SK-N-SH (cell line): ENCODE results near the gene PLXNA4.

ENCODE experiments used
- CTCF ChIP-seq: fragments of 200-600 bp; sonication (generic); IDR thresholded peaks from 2 replicates; pipeline ENCODE4 v1.6.1; 2017; ENCODE audit warnings: antibody characterized with exemption, mild to moderate bottlenecking, moderate library complexity
- EZH2phosphoT487 ChIP-seq: fragments of 200-600 bp; sonication (generic); IDR thresholded peaks from 2 replicates; pipeline ENCODE4 v1.6.1; 2017; ENCODE audit warnings: low read depth, mixed run types, mild to moderate bottlenecking, antibody characterized with exemption, moderate library complexity, borderline replicate concordance
- FOXM1 ChIP-seq: IDR thresholded peaks from 2 replicates; pipeline ENCODE4 v1.4.0; 2012; ENCODE audit warnings: low read depth, mild to moderate bottlenecking
- JUND ChIP-seq: IDR thresholded peaks from 2 replicates; pipeline ENCODE4 v1.4.0; 2012
- POLR2AphosphoS5 ChIP-seq: IDR thresholded peaks from 2 replicates; pipeline ENCODE4 v1.6.1; 2012; ENCODE audit warnings: low read depth, low read length
- REST ChIP-seq: IDR thresholded peaks from 2 replicates; pipeline ENCODE4 v1.6.1; 2012; ENCODE audit warnings: mild to moderate bottlenecking, low read depth, low read length, moderate library complexity
- SIN3A ChIP-seq: IDR thresholded peaks from 2 replicates; pipeline ENCODE4 v1.6.1; 2012; ENCODE audit warnings: low read depth, mild to moderate bottlenecking, low read length, moderate library complexity, borderline replicate concordance
- SMC3 ChIP-seq: IDR thresholded peaks from 2 replicates; pipeline ENCODE4 v1.6.1; 2012; ENCODE audit warnings: low read depth, low read length, improper control_type of control experiment
- TF ChIP-seq, protein P1 (sequence below): IDR thresholded peaks from 2 replicates; pipeline ENCODE4 v1.4.0; 2012; ENCODE audit warnings: low read depth

DNA sequence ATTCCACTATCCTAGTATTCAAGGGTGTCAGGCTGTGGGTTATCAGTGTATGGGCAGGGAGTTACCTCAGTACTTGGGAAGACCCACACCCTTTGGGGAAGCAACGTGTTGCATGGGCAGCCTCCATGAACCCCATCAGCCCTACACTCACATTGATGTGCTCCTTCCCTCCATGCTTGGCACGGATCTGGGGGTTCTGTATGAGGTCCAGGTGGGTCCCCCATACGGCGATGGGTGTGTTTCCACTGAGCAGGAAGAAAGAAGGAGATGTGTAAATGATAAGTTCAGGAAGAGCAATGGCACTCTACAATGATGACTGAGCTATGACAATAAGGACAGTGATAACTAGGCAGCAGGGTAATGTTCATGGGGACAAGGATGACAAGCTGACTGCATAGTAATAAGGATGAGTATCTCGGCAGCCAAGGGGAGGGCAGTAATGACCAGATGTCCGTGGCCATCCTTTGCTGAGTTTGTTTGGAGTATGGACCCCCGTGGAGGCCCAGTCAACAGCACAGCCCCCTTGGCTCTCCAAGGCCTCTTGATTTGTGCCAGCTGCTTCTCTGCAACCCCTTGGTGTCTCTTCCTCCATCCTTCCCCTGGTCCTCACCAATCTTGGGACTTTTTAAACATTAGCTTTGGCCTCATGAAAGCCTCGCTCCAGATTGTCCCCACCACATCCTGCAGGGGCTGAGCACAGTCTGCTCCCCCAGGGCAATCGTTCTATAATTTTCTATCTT is 394.2 kb downstream of the PLXNA4 start:
- TF ChIP-seq SMC3 (no peak), REST (no peak), EZH2phosphoT487 (no peak), JUND (no peak), SIN3A (no peak), CTCF (no peak), POLR2AphosphoS5 (no peak), FOXM1 (no peak)
- TF ChIP-seq, protein P1, sequence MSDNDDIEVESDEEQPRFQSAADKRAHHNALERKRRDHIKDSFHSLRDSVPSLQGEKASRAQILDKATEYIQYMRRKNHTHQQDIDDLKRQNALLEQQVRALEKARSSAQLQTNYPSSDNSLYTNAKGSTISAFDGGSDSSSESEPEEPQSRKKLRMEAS: no peak
